ENCODE data around the gene RAD9A.

RAD9A gene

DNA sequence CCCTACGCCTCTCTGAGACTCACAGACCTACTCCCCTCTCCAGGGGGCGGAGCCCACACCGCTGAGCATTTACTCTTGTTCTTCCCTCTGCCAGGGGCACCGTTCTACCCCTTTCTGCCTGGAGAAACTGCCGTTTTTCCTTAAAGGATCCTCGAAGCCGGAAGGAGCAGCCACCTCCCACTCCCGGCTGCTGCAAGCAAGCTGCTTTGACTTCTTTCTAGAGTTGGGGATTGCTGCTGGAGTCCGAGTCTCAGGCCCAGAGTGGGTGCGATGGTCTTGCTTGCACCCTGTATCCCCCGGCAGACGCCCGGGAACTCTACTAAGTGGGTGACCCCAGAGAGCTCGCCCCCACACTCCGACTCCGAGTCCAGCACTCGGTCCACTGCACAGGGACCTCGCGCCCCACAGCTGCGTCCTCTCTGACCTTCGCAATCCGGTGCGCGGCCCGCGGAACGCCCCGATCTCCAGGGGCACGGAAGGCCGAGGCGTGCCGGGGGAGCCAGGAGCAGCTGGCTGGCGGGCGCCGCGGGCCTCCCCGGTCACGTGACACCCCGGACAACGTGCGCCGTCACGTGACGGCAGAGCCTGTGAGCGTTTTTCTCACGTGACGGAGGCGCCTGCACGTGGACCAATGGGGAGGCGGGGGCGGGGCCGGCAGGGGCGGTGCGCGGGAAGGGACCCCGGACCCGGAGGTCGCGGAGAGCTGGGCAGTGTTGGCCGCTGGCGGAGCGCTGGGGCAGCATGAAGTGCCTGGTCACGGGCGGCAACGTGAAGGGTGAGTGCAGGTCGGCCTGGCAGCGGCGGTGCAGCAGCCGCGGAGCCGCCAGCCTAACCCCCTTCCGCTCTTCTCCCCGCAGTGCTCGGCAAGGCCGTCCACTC, at the start of gene RAD9A:
Gene RAD9A, plus strand, starts transcription at position 683 of the 879 bp plus-strand sequence. Its CDS starts 59 bp downstream, at position 742.
- no peak for TF ChIP-seq EZH2 (IDR thresholded peaks at IDR 0.05)
- TF ChIP-seq POLR2AphosphoS5 (IDR thresholded peaks at IDR 0.05; ENCODE audit: borderline replicate concordance, low read depth, low read length): peak; percentile 92
- Histone ChIP-seq H3K4me3 (peak within 1 kb of the TSS; percentile 99), H3K9me3 (ENCODE audit: low read depth, low read length) (no peaks in the 10 kb centered on the region), H3K9ac (ENCODE audit: insufficient read length) (peak within 1 kb of the TSS; percentile 99), H3K27ac (peak within 1 kb of the TSS; percentile 91), H3K36me3 (ENCODE audit: insufficient read depth, low read length) (peaks cover 20% of the 10 kb centered on the region; the same call in 1 of the 2 replicates)
- DNase-seq (ENCODE audit: low read depth, low spot score): peak; percentile 32

DNA sequence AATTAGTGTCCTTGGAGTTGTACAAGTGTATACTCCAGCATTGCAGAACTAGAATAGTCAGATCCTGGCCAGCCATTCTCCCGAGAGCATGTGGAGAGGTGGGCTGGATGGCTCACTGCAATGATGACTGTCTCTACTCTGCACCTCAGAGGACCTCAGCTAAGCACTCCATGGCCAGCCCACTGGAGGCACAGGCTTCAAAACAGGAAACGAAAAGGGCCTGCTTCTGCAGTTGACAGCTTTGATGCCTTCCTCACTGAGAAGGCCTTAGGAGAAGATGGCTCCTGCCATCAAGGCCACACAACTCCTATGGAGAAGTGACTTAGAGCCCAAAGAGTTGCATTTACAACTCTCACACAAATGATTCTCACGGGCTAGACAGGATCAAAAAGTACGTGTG, 47.5 kb upstream of the RAD9A start:
- no peaks in the 10 kb centered on the region for H3K36me3 ChIP-seq (ENCODE audit: insufficient read depth, low read length)
- no peak for DNase-seq (ENCODE audit: low read depth, low spot score)
- no peak overlapping the region for H3K27ac ChIP-seq
- H3K9ac ChIP-seq (ENCODE audit: insufficient read length): no peak overlapping the region
- no peak for TF ChIP-seq FOXP2 (optimal IDR thresholded peaks at IDR 0.05; ENCODE audit: control extremely low read depth, extremely low read length, insufficient read depth)
- no peak for TF ChIP-seq EZH2 (IDR thresholded peaks at IDR 0.05)
- no peak for TF ChIP-seq POLR2AphosphoS5 (IDR thresholded peaks at IDR 0.05; ENCODE audit: borderline replicate concordance, low read depth, low read length)
- peaks cover 5% of the 10 kb centered on the region; the same call in 1 of the 2 replicates for H3K9me3 ChIP-seq (ENCODE audit: low read depth, low read length)
- no peak overlapping the region for H3K4me3 ChIP-seq

DNA sequence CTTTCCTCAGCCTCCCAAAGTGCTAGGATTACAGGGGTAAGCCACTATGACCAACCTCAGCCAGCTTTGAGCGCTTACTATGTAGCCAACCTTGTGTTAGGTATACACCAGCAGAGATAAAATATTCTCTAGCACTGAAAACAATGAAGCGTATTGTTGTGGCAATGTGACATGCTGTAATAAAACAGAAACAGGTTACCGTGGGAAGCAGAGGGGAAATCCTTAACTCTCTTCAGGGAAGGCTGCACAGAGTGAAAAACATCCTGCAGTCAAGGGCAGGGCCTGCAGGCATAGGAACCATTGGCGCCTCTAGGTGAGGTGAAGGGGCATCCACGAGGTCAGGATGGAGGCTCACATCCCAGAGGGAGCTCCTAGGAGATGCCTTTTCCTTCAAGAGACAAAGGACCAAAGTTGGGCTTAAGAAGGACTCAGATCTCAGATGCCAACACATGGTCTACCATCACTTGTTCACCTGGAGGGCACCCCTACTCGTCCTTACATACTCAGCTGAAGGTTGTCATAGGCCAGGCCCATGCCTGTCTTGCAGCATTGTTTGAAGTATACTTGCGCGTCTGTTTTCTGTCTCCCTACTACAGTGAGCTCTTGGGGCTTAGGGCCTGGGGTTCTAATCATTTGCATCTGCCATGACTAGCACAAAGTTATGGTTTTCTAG, 46.4 kb upstream of the RAD9A start:
- H3K9ac ChIP-seq (ENCODE audit: insufficient read length): no peak overlapping the region
- H3K27ac ChIP-seq: no peak overlapping the region
- H3K9me3 ChIP-seq (ENCODE audit: low read depth, low read length): peaks cover 5% of the 10 kb centered on the region; the same call in 1 of the 2 replicates
- H3K4me3 ChIP-seq: no peak overlapping the region
- no peak for DNase-seq (ENCODE audit: low read depth, low spot score)
- TF ChIP-seq FOXP2 (optimal IDR thresholded peaks at IDR 0.05; ENCODE audit: control extremely low read depth, extremely low read length, insufficient read depth) (no peak), POLR2AphosphoS5 (IDR thresholded peaks at IDR 0.05; ENCODE audit: borderline replicate concordance, low read depth, low read length) (no peak), EZH2 (IDR thresholded peaks at IDR 0.05) (no peak)
- no peaks in the 10 kb centered on the region for H3K36me3 ChIP-seq (ENCODE audit: insufficient read depth, low read length)

DNA sequence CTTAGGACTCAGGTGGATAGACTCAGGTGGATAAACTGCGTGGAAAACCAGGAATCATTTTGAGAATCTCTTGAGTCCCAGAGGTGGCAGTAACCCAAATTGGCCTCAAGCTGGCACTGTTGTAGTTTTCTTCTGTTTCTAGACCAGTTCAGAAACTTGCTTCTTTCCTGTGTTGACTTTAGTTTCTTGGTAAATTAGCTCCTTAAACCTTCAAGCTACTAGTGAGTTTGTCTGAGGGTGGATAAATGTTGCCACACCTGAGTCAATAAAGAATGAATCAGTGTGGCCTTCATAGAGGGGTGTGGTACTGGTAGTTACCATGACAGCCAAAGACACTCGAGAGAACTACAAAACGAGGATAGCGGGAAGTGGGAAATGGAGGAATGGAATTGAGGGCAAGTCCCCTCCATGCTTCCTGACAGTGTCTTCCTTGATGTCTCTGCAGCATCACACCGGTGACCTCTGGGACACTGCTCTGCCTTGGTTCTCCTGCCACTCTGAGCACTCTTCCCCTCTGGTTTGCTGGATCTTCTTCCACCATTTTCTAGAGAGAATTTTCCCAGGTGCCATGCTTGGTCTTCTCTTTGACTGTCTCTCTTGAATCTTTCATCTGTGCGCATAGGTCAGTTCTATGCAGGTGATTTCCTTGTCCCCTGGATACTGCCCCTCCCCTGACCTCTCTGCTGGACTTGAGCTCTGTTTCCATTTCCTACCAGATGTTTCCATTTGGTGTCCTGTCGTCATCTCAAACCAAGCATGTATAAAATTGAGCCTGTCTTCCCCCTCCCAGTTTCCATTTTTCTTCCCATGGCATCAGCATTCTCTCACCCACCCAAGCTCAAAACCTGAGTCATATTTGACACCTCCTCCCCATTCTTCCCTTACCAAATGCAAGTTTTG, 45.6 kb upstream of the RAD9A start:
- TF ChIP-seq POLR2AphosphoS5 (IDR thresholded peaks at IDR 0.05; ENCODE audit: borderline replicate concordance, low read depth, low read length) (no peak), EZH2 (IDR thresholded peaks at IDR 0.05) (no peak), FOXP2 (optimal IDR thresholded peaks at IDR 0.05; ENCODE audit: control extremely low read depth, extremely low read length, insufficient read depth) (no peak)
- Histone ChIP-seq H3K36me3 (ENCODE audit: insufficient read depth, low read length) (no peaks in the 10 kb centered on the region), H3K4me3 (no peak overlapping the region), H3K9ac (ENCODE audit: insufficient read length) (no peak overlapping the region), H3K9me3 (ENCODE audit: low read depth, low read length) (peaks cover 5% of the 10 kb centered on the region; the same call in 1 of the 2 replicates), H3K27ac (no peak overlapping the region)
- DNase-seq (ENCODE audit: low read depth, low spot score): no peak

DNA sequence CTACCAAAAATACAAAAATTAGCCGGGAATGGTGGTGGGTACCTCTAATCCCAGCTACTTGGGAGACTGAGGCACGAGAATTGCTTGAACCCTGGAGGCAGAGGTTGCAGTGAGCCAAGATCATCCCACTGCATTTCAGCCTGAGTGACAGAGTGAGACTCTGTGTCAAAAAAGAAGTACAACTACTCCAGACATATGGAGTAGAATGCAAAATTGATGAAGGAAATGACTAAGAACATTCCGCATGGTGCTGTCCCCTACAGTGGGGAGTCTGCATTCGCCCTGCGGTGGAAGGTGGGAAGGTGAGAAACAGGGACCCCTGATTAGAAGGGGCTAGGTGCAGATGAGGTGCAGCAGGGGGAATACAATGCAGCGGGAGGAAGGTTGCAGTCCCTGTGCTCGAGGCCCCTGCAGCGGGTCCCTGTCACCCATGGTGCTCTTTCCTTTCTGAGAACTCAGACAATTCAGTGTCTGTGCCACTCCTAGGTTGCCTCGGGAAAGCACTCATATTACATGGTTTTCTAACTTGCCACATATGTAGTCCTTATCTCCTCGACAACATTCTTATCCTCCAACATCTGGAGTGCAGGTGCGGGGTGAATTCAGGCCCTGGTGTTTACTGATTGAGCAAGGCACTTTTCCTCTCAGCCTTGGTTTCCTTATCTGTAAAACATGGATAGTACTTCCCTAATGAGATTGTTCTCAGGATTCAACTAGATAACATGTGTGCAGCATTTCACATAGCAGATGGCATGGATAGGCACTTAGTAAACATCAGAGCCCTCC, 43.6 kb upstream of the RAD9A start:
- peak overlapping the region; percentile 10; the same call in 1 of the 2 replicates for H3K27ac ChIP-seq

DNA sequence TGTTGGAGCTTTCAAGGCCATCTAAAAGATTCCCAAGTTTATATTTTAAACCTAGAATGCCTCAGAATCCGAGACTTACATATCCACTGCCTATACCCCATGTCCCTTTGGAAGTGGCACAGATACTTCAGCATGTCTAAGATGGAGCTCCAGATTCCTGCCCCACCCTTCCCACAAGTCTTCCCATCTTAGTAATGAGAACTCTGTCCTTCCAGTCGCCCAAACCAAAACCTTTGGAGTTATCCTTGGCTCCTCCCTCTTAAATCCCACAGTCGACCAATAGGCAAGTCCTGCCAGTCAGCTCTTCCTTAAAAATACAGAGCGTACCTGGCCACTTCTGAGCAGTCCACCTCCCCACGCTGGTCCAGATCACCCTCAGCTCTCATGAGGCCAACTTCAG, 42.8 kb upstream of the RAD9A start:
- no peaks in the 10 kb centered on the region for H3K36me3 ChIP-seq (ENCODE audit: insufficient read depth, low read length)
- TF ChIP-seq EZH2 (IDR thresholded peaks at IDR 0.05): no peak
- no peak for TF ChIP-seq POLR2AphosphoS5 (IDR thresholded peaks at IDR 0.05; ENCODE audit: borderline replicate concordance, low read depth, low read length)
- TF ChIP-seq FOXP2 (optimal IDR thresholded peaks at IDR 0.05; ENCODE audit: control extremely low read depth, extremely low read length, insufficient read depth): no peak
- no peak overlapping the region for H3K4me3 ChIP-seq
- no peak for DNase-seq (ENCODE audit: low read depth, low spot score)
- H3K9me3 ChIP-seq (ENCODE audit: low read depth, low read length): no peaks in the 10 kb centered on the region
- no peak overlapping the region for H3K9ac ChIP-seq (ENCODE audit: insufficient read length)
- H3K27ac ChIP-seq: no peak overlapping the region

More for the DNA sequence above, 43.6 kb upstream of the RAD9A start:
- TF ChIP-seq POLR2AphosphoS5 (IDR thresholded peaks at IDR 0.05; ENCODE audit: borderline replicate concordance, low read depth, low read length) (no peak), EZH2 (IDR thresholded peaks at IDR 0.05) (no peak), FOXP2 (optimal IDR thresholded peaks at IDR 0.05; ENCODE audit: control extremely low read depth, extremely low read length, insufficient read depth) (no peak)
- no peaks in the 10 kb centered on the region for H3K9me3 ChIP-seq (ENCODE audit: low read depth, low read length)
- H3K36me3 ChIP-seq (ENCODE audit: insufficient read depth, low read length): no peaks in the 10 kb centered on the region
- DNase-seq (ENCODE audit: low read depth, low spot score): no peak
- no peak overlapping the region for H3K4me3 ChIP-seq
- H3K9ac ChIP-seq (ENCODE audit: insufficient read length): no peak overlapping the region

DNA sequence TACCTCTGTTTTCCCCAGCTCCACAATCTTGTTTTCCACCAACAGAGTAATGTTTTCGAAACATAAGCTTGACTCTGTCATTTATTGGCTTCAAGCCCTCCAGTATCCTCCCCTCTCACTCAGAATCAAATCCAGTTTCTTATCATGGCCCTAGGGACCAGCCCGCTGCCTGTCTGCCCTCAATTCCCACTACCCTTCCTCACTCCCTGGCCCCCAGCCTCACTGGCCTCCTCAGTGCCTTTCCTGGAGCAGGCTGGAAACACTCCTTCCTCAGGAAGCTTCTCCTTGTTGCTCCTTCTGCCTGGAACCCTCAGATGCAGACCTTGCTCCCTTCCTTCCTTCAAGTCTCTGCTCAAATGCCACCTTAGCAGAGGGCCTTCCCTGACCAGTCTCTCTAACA, 42.3 kb upstream of the RAD9A start:
- no peaks in the 10 kb centered on the region for H3K9me3 ChIP-seq (ENCODE audit: low read depth, low read length)
- no peak overlapping the region for H3K4me3 ChIP-seq
- TF ChIP-seq POLR2AphosphoS5 (IDR thresholded peaks at IDR 0.05; ENCODE audit: borderline replicate concordance, low read depth, low read length) (no peak), EZH2 (IDR thresholded peaks at IDR 0.05) (no peak), FOXP2 (optimal IDR thresholded peaks at IDR 0.05; ENCODE audit: control extremely low read depth, extremely low read length, insufficient read depth) (no peak)
- no peak for DNase-seq (ENCODE audit: low read depth, low spot score)
- no peak overlapping the region for H3K9ac ChIP-seq (ENCODE audit: insufficient read length)
- H3K36me3 ChIP-seq (ENCODE audit: insufficient read depth, low read length): no peaks in the 10 kb centered on the region
- H3K27ac ChIP-seq: no peak overlapping the region
